ENCODE results near the gene IKZF2.

IKZF2 gene

GRCh38 chr2:212953170-212953920 lies 198.1 kb downstream of the IKZF2 start:
- no peak for DNase-seq

- no peak for DNase-seq
Observed at GRCh38 chr2:212949786-212950185, 201.6 kb downstream of the IKZF2 start.
